K562 (cell line): ENCODE measurements around the gene DET1. TPM values are rescaled to one million over a fixed set of nuclear protein-coding genes. Genes with fewer than 3 reads are reported as not detected.

Experiments
- CCNT2 ChIP-seq: IDR thresholded peaks from 2 replicates; pipeline ENCODE4 v1.6.1; 2011; ENCODE audit warnings: borderline replicate concordance, low read depth, mild to moderate bottlenecking, moderate library complexity, mixed read lengths, low read length; ENCODE audit not compliant: insufficient read length; ENCODE audit errors: extremely low read depth
- FOSL1 ChIP-seq: fragments of 200-800 bp; sonication (Bioruptor generic); conservative IDR thresholded peaks from 2 replicates; pipeline ENCODE4 v1.6.1; 2016; ENCODE audit warnings: missing genetic modification characterization, missing compliant biosample characterization
- MTF1 ChIP-seq: fragments of 250-450 bp; sonication (Bioruptor Pico); IDR thresholded peaks from 2 replicates; pipeline ENCODE4 v1.9.0; 2021; ENCODE audit warnings: moderate library complexity, mild to moderate bottlenecking, inconsistent platforms, borderline replicate concordance
- RBFOX2 ChIP-seq: fragments of 200-400 bp; formaldehyde crosslinking; IDR thresholded peaks from 2 replicates; pipeline ENCODE4 v1.6.1; 2017; ENCODE audit warnings: low read depth, mild to moderate bottlenecking, low read length, moderate library complexity
- RFX1 ChIP-seq: fragments of 450-650 bp; IDR thresholded peaks from 2 replicates; pipeline ENCODE4 v1.6.1; 2016; ENCODE audit warnings: mild to moderate bottlenecking, moderate library complexity
- TARDBP ChIP-seq: fragments of 450-650 bp; IDR thresholded peaks from 2 replicates; pipeline ENCODE4 v1.6.1; 2016
- ZNF507 ChIP-seq: conservative IDR thresholded peaks from 2 replicates; pipeline ENCODE4 v1.6.1; 2017; ENCODE audit warnings: missing genetic modification characterization, missing compliant biosample characterization
- ZNF780A ChIP-seq: fragments of 250-450 bp; sonication (Bioruptor Pico); IDR thresholded peaks from 2 replicates; pipeline ENCODE4 v1.5.0; 2021; ENCODE audit warnings: mild to moderate bottlenecking
- polyA plus RNA-seq, 8 experiments: library from polyadenylated mRNA; depleted of rRNA in 4 of 8; stranded (reverse) in 5 of 8; unstranded in 3 of 8; fragments of >200 nt; fragmentation: Nextera tagmentation in 2 of 8; fragmentation: Illumina TruSeq in 1 of 8; extraction: Ambion mirVana in 2 of 8; extraction: Trizol in 1 of 8; gene quantifications; 2 replicates each; pipeline versions ENCODE4 v1.2.1 to v1.2.3, GENCODE V29; 2011 to 2014; ENCODE audit warnings: inconsistent platforms in 1 of 8, missing spikeins in 1 of 8
- total RNA-seq, 7 experiments: library from RNA; depleted of rRNA in 6 of 7; stranded (reverse); fragments of >200 nt in 6 of 7; fragmentation: Illumina TruSeq in 2 of 7; extraction: Trizol in 2 of 7; gene quantifications; 2 replicates each; pipeline versions ENCODE4 v1.2.1 to v1.2.3, GENCODE V29; 2011 to 2021; ENCODE audit warnings: low replicate concordance in 1 of 7
- TF ChIP-seq, protein P1 (sequence below), 3 experiments: IDR thresholded peaks in 2 of 3; conservative IDR thresholded peaks in 1 of 3; 2 replicates each; pipeline ENCODE4 v1.5.1; 2011 to 2012; ENCODE audit warnings: low read length in 3 of 3, mild to moderate bottlenecking in 3 of 3, control low read depth in 2 of 3, improper control_type of control experiment in 1 of 3, inconsistent platforms in 1 of 3, low read depth in 1 of 3, mixed read lengths in 1 of 3, moderate library complexity in 1 of 3; ENCODE audit not compliant: insufficient read depth in 2 of 3
- TF ChIP-seq, protein P2 (sequence below): fragments of 450-650 bp; IDR thresholded peaks from 2 replicates; pipeline ENCODE4 v1.7.1; 2018; ENCODE audit warnings: mild to moderate bottlenecking, low read depth; ENCODE audit not compliant: partially characterized antibody
- TF ChIP-seq, protein P3 (sequence below): sonication (generic); formaldehyde crosslinking; IDR thresholded peaks from 2 replicates; pipeline ENCODE4 v1.8.0; 2022; ENCODE audit warnings: mild to moderate bottlenecking, missing genetic modification reagents
- TF ChIP-seq, protein P4 (sequence below), 2 experiments: fragments of 450-650 bp; IDR thresholded peaks; 2 replicates each; pipeline ENCODE4 v1.6.1; 2018; ENCODE audit warnings: mild to moderate bottlenecking in 2 of 2, low read depth in 1 of 2; ENCODE audit not compliant: partially characterized antibody in 2 of 2
- TF ChIP-seq, protein P5 (sequence below): fragments of 450-650 bp; IDR thresholded peaks from 2 replicates; pipeline ENCODE4 v1.6.1; 2017; ENCODE audit warnings: antibody characterized with exemption

The DET1 gene
- total and polyA plus RNA-seq, 9 of the 15 experiments (the other 6 are each of a cell fraction or from before 2014, with no cell fraction given): 4.2 to 8.1 (median 6.0) TPM

DNA sequence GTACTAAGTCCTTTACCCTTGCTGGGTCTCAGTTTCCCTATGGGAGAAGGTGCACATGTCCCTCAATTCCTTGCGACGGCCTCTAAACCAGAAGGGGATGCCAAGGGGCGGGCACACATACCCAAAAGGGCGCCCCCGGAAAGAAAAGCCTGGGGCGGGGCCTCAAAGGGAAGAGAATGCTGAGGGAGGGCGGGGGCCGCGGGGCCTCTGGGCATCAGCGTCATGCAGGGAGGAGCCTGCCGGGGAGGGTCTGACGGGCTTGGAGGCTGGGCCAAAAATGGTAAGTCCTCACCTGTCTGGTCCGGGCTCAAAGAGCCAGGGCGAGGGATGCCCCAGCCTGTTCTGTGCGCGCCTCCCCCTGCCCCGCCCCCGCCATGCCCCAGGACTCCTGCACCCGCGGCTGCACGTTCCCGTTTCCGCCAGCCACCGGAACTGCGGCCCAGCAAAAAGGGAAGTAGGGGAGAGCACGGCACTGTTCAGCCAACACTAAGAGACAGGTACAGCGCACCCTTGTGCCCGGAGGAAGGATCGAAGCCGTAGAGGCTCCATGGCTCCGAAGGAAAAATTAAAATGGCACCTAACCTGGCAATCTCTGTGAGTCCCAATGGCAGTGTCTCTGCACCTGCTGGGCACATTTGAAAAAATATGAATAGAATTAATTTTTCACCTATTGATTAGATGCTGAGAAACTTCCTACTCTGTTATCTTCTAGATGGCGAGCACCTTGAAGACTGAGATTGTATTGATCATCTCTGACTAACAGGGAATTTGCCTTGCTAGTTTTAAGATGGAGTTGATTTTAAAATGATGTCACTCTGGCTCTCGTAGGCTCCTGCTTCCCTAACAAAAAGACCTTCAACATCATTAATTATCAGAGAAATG lies at the start of gene DET1 (continued):
- TF ChIP-seq, protein P1, sequence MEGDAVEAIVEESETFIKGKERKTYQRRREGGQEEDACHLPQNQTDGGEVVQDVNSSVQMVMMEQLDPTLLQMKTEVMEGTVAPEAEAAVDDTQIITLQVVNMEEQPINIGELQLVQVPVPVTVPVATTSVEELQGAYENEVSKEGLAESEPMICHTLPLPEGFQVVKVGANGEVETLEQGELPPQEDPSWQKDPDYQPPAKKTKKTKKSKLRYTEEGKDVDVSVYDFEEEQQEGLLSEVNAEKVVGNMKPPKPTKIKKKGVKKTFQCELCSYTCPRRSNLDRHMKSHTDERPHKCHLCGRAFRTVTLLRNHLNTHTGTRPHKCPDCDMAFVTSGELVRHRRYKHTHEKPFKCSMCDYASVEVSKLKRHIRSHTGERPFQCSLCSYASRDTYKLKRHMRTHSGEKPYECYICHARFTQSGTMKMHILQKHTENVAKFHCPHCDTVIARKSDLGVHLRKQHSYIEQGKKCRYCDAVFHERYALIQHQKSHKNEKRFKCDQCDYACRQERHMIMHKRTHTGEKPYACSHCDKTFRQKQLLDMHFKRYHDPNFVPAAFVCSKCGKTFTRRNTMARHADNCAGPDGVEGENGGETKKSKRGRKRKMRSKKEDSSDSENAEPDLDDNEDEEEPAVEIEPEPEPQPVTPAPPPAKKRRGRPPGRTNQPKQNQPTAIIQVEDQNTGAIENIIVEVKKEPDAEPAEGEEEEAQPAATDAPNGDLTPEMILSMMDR (IDR thresholded peaks at IDR 0.05 in 2 of 3, conservative IDR thresholded peaks at IDR 0.05 in 1 of 3; ENCODE audit: insufficient read depth in 2 of 3, low read depth in 1 of 3, low read length in 3 of 3): peak; percentile 76 to 90 (median 84)
- TF ChIP-seq, protein P2, sequence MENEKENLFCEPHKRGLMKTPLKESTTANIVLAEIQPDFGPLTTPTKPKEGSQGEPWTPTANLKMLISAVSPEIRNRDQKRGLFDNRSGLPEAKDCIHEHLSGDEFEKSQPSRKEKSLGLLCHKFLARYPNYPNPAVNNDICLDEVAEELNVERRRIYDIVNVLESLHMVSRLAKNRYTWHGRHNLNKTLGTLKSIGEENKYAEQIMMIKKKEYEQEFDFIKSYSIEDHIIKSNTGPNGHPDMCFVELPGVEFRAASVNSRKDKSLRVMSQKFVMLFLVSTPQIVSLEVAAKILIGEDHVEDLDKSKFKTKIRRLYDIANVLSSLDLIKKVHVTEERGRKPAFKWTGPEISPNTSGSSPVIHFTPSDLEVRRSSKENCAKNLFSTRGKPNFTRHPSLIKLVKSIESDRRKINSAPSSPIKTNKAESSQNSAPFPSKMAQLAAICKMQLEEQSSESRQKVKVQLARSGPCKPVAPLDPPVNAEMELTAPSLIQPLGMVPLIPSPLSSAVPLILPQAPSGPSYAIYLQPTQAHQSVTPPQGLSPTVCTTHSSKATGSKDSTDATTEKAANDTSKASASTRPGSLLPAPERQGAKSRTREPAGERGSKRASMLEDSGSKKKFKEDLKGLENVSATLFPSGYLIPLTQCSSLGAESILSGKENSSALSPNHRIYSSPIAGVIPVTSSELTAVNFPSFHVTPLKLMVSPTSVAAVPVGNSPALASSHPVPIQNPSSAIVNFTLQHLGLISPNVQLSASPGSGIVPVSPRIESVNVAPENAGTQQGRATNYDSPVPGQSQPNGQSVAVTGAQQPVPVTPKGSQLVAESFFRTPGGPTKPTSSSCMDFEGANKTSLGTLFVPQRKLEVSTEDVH: peak; percentile 84
- TF ChIP-seq, protein P3, sequence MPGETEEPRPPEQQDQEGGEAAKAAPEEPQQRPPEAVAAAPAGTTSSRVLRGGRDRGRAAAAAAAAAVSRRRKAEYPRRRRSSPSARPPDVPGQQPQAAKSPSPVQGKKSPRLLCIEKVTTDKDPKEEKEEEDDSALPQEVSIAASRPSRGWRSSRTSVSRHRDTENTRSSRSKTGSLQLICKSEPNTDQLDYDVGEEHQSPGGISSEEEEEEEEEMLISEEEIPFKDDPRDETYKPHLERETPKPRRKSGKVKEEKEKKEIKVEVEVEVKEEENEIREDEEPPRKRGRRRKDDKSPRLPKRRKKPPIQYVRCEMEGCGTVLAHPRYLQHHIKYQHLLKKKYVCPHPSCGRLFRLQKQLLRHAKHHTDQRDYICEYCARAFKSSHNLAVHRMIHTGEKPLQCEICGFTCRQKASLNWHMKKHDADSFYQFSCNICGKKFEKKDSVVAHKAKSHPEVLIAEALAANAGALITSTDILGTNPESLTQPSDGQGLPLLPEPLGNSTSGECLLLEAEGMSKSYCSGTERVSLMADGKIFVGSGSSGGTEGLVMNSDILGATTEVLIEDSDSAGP (CRISPR knock-in tag): no peak
- peak; percentile 68 for TF ChIP-seq RBFOX2
- TF ChIP-seq, protein P4, sequence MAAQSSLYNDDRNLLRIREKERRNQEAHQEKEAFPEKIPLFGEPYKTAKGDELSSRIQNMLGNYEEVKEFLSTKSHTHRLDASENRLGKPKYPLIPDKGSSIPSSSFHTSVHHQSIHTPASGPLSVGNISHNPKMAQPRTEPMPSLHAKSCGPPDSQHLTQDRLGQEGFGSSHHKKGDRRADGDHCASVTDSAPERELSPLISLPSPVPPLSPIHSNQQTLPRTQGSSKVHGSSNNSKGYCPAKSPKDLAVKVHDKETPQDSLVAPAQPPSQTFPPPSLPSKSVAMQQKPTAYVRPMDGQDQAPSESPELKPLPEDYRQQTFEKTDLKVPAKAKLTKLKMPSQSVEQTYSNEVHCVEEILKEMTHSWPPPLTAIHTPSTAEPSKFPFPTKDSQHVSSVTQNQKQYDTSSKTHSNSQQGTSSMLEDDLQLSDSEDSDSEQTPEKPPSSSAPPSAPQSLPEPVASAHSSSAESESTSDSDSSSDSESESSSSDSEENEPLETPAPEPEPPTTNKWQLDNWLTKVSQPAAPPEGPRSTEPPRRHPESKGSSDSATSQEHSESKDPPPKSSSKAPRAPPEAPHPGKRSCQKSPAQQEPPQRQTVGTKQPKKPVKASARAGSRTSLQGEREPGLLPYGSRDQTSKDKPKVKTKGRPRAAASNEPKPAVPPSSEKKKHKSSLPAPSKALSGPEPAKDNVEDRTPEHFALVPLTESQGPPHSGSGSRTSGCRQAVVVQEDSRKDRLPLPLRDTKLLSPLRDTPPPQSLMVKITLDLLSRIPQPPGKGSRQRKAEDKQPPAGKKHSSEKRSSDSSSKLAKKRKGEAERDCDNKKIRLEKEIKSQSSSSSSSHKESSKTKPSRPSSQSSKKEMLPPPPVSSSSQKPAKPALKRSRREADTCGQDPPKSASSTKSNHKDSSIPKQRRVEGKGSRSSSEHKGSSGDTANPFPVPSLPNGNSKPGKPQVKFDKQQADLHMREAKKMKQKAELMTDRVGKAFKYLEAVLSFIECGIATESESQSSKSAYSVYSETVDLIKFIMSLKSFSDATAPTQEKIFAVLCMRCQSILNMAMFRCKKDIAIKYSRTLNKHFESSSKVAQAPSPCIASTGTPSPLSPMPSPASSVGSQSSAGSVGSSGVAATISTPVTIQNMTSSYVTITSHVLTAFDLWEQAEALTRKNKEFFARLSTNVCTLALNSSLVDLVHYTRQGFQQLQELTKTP (IDR thresholded peaks at IDR 0.05; ENCODE audit: low read depth in 1 of 2, partially characterized antibody in 2 of 2): peak in 1 of 2 experiments; percentile 17
- no peak for TF ChIP-seq TARDBP
- TF ChIP-seq, protein P5, sequence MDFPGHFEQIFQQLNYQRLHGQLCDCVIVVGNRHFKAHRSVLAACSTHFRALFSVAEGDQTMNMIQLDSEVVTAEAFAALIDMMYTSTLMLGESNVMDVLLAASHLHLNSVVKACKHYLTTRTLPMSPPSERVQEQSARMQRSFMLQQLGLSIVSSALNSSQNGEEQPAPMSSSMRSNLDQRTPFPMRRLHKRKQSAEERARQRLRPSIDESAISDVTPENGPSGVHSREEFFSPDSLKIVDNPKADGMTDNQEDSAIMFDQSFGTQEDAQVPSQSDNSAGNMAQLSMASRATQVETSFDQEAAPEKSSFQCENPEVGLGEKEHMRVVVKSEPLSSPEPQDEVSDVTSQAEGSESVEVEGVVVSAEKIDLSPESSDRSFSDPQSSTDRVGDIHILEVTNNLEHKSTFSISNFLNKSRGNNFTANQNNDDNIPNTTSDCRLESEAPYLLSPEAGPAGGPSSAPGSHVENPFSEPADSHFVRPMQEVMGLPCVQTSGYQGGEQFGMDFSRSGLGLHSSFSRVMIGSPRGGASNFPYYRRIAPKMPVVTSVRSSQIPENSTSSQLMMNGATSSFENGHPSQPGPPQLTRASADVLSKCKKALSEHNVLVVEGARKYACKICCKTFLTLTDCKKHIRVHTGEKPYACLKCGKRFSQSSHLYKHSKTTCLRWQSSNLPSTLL: no peak
- no peak for TF ChIP-seq MTF1 (CRISPR knock-in tag)
- peak; percentile 48; the same call in 1 of the 2 replicates for TF ChIP-seq FOSL1
- TF ChIP-seq RFX1: no peak
- no peak for TF ChIP-seq ZNF780A (CRISPR knock-in tag)
- no peak for TF ChIP-seq CCNT2
- no peak for TF ChIP-seq ZNF507 (tag)
